Measurements from ENCODE around the gene TIPARP. TPM values are rescaled to one million over a fixed set of nuclear protein-coding genes. Genes with fewer than 3 reads are reported as not detected.

The TIPARP gene
- total RNA-seq, 1 donor from 2014 or later: 31.3 TPM

GRCh38 chr3:156744631-156745030 lies 70.2 kb downstream of the TIPARP start:
- Mint-ChIP-seq H3K27ac (no peak overlapping the region), H3K36me3 (ENCODE audit: low read depth) (peaks cover 4% of the 10 kb centered on the region), H3K4me3 (no peak overlapping the region), H3K9me3 (peaks cover 13% of the 10 kb centered on the region), H3K27me3 (no peaks in the 10 kb centered on the region), H3K4me1 (no peaks in the 10 kb centered on the region)
- intact Hi-C loops (cut with micrococcal nuclease): no loop called here
- DNase-seq: no peak
- TF ChIP-seq, protein P1, sequence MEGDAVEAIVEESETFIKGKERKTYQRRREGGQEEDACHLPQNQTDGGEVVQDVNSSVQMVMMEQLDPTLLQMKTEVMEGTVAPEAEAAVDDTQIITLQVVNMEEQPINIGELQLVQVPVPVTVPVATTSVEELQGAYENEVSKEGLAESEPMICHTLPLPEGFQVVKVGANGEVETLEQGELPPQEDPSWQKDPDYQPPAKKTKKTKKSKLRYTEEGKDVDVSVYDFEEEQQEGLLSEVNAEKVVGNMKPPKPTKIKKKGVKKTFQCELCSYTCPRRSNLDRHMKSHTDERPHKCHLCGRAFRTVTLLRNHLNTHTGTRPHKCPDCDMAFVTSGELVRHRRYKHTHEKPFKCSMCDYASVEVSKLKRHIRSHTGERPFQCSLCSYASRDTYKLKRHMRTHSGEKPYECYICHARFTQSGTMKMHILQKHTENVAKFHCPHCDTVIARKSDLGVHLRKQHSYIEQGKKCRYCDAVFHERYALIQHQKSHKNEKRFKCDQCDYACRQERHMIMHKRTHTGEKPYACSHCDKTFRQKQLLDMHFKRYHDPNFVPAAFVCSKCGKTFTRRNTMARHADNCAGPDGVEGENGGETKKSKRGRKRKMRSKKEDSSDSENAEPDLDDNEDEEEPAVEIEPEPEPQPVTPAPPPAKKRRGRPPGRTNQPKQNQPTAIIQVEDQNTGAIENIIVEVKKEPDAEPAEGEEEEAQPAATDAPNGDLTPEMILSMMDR (IDR thresholded peaks at IDR 0.05): no peak
- POLR2A ChIA-PET: no interaction called here
- ATAC-seq (ENCODE audit: low read depth): no peak
- CTCF ChIA-PET: no interaction called here

- H3K27me3 Mint-ChIP-seq: no peaks in the 10 kb centered on the region
- ATAC-seq (ENCODE audit: low read depth) (no peak), DNase-seq (no peak)
- POLR2A ChIA-PET: no interaction called here
- H3K4me1 Mint-ChIP-seq: no peaks in the 10 kb centered on the region
- H3K4me3 Mint-ChIP-seq: no peak overlapping the region
- H3K9me3 Mint-ChIP-seq: peaks cover 13% of the 10 kb centered on the region
- CTCF ChIA-PET: no interaction called here
- intact Hi-C loops (cut with micrococcal nuclease): no loop called here
- TF ChIP-seq, protein P1 (IDR thresholded peaks at IDR 0.05): no peak
- H3K27ac Mint-ChIP-seq: no peak overlapping the region
- H3K36me3 Mint-ChIP-seq (ENCODE audit: low read depth): peaks cover 4% of the 10 kb centered on the region
Observed at GRCh38 chr3:156745766-156746165, 71.4 kb downstream of the TIPARP start.

- CTCF ChIA-PET: no interaction called here
- Mint-ChIP-seq H3K4me1 (no peaks in the 10 kb centered on the region), H3K4me3 (no peak overlapping the region), H3K9me3 (peaks cover 13% of the 10 kb centered on the region), H3K27me3 (no peaks in the 10 kb centered on the region), H3K27ac (no peak overlapping the region), H3K36me3 (ENCODE audit: low read depth) (peaks cover 4% of the 10 kb centered on the region)
- DNase-seq (no peak), ATAC-seq (ENCODE audit: low read depth) (no peak)
- POLR2A ChIA-PET: no interaction called here
- TF ChIP-seq, protein P1 (IDR thresholded peaks at IDR 0.05): no peak
- intact Hi-C loops (cut with micrococcal nuclease): no loop called here
Observed at GRCh38 chr3:156747046-156747445, 72.7 kb downstream of the TIPARP start.

GRCh38 chr3:156749244-156749643 lies 74.9 kb downstream of the TIPARP start:
- H3K4me3 Mint-ChIP-seq: no peak overlapping the region
- H3K27me3 Mint-ChIP-seq: no peaks in the 10 kb centered on the region
- ChIA-PET POLR2A (no interaction called here), CTCF (no interaction called here)
- DNase-seq (no peak), ATAC-seq (ENCODE audit: low read depth) (no peak)
- H3K27ac Mint-ChIP-seq: no peak overlapping the region
- H3K4me1 Mint-ChIP-seq: no peaks in the 10 kb centered on the region
- intact Hi-C loops (cut with micrococcal nuclease): no loop called here
- peaks cover 13% of the 10 kb centered on the region for H3K9me3 Mint-ChIP-seq
- TF ChIP-seq, protein P1 (IDR thresholded peaks at IDR 0.05): no peak
- peaks cover 4% of the 10 kb centered on the region for H3K36me3 Mint-ChIP-seq (ENCODE audit: low read depth)

DNA sequence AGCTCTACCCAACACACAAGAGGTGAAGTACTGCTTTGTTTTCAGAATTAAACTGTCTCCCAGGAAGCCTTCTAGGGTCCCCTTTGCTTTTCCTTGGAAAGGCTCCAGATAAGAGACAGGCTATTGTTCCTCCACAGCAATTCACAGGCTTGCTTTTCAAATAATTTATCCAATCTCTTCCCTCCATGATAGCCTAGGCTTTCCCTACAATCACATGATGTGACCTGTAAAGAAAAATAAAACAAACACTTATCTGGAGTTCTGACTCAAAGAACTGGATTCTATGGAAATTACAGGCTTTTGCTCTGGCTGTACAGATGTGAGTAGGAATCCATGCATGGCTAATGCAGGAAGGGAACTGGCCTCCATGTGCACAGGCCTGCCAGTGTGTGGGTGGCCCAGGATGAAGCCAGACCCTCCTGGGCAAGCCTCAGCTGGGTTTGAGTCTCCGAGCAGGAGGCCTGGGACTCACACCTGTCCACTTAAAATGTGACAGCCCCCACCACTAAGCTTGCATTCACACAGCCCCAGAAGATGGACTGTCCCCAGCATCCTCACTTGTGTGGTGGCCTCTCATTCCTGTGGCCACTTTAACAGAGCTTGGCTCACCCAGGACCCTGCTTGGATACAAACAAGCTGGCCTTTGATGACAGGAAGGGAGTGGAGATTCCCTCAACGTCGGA lies 75.9 kb downstream of the TIPARP start:
- intact Hi-C loops (cut with micrococcal nuclease): no loop called here
- no peak overlapping the region for H3K27ac Mint-ChIP-seq
- POLR2A ChIA-PET: no interaction called here
- H3K36me3 Mint-ChIP-seq (ENCODE audit: low read depth): peaks cover 4% of the 10 kb centered on the region
- DNase-seq (no peak), ATAC-seq (ENCODE audit: low read depth) (no peak)
- peaks cover under 1% of the 10 kb centered on the region for H3K27me3 Mint-ChIP-seq
- no peak overlapping the region for H3K4me3 Mint-ChIP-seq
- CTCF ChIA-PET: no interaction called here
- TF ChIP-seq, protein P1 (IDR thresholded peaks at IDR 0.05): no peak
- H3K4me1 Mint-ChIP-seq: no peaks in the 10 kb centered on the region
- peaks cover 13% of the 10 kb centered on the region for H3K9me3 Mint-ChIP-seq

Data from activated B cell treated with CpG ODN at 0.5 μM for 24 hours (primary cell).